ENCODE measurements around the gene SYCP2L. TPM values are rescaled to one million over a fixed set of nuclear protein-coding genes. Genes with fewer than 3 reads are reported as not detected.
"Not testable (repeated sequence)": the region's sequence is repeated elsewhere in the genome, so short reads cannot be mapped to it uniquely, and the experiment has no call there.

SYCP2L gene
- total RNA-seq, 2 experiments from 2014 or later = not detected

DNA sequence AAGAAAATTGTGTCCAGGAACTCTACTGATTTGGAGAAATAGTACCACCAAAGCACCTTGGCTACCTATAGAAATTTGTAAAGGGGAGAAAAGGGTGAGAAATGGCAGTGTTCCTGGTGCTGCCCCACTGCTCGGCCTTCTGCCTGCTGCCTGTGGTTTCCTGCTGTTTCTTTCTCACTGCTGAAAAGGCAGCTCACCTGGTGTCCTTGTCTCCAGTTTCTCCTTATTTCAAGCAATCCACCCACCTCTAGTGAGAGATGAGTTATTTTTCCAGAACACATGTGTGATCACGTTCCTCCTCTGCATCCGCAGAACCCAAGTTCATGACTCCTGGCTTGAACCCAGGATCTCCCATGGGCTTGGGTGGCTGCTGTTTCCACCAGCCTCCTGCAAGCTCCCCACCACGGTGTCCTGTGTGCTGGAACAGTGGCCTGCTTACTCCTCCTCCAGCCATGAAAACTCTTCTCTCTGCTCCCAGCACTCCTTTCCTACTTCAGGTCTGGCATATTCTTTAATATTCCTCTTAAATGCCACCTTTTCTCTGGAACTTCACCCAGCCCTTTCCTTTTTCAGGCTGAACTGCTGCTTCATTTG, 108.4 kb downstream of the SYCP2L start:
- intact Hi-C loops (cut with micrococcal nuclease) = no loop called here
- CTCF ChIA-PET = no interaction called here
- Mint-ChIP-seq H3K27me3 (ENCODE audit: low read depth) (peaks cover 6% of the 10 kb centered on the region), H3K4me3 (no peak overlapping the region), H3K36me3 (ENCODE audit: low read depth) (no peaks in the 10 kb centered on the region), H3K27ac (no peak overlapping the region), H3K4me1 (ENCODE audit: low read depth) (no peaks in the 10 kb centered on the region), H3K9me3 (no peaks in the 10 kb centered on the region)
- no peak for DNase-seq

DNA sequence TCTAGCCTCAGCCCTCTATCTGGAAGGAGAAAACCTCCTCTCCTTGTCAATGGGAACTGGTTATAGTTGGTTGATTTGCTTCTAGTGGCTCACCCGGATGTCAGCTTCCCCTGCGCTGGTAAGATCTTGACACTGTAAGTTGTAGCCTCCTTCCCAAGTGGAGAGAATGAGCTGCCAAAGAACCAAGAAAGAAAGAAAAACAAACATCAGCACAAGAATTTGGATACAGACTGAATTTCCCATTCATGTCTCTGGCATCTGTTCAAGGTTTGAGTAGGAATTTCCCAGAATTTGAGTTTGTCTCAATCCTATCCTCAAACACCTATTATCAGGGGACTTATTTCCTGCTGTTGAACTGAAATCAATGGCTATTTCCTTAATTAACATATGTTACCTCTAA, 113.1 kb downstream of the SYCP2L start:
- Mint-ChIP-seq H3K27ac (no peak overlapping the region), H3K4me1 (ENCODE audit: low read depth) (no peaks in the 10 kb centered on the region), H3K4me3 (no peak overlapping the region), H3K36me3 (ENCODE audit: low read depth) (no peaks in the 10 kb centered on the region), H3K27me3 (ENCODE audit: low read depth) (peaks cover 7% of the 10 kb centered on the region), H3K9me3 (no peaks in the 10 kb centered on the region)
- intact Hi-C loops (cut with micrococcal nuclease) = no loop called here
- DNase-seq = no peak
- CTCF ChIA-PET = no interaction called here

DNA sequence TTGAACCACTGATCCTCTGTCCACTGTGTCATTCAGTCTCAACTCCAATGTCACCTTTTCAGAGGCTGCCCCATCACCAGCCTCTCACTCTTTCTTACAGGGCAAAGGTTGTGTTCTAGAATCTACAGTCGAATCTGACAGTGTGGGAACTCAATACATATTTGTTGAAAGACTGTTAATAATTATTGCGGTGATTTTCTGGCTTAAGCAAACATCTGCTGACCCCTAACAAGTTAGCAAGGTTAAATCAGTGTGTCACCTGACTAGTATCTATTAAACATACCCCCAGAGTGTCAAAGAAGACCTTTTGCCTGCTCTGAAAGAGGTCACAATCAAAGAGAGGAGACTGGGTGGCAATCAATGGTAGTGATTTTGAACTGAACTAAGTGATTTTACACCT, 115.3 kb downstream of the SYCP2L start:
- H3K4me3 Mint-ChIP-seq = no peak overlapping the region
- no peak for DNase-seq
- intact Hi-C loops (cut with micrococcal nuclease) = no loop called here
- CTCF ChIA-PET = no interaction called here
- H3K36me3 Mint-ChIP-seq (ENCODE audit: low read depth) = no peaks in the 10 kb centered on the region
- H3K27ac Mint-ChIP-seq = no peak overlapping the region
- peaks cover 7% of the 10 kb centered on the region for H3K27me3 Mint-ChIP-seq (ENCODE audit: low read depth)
- no peaks in the 10 kb centered on the region for H3K4me1 Mint-ChIP-seq (ENCODE audit: low read depth)
- H3K9me3 Mint-ChIP-seq = no peaks in the 10 kb centered on the region

DNA sequence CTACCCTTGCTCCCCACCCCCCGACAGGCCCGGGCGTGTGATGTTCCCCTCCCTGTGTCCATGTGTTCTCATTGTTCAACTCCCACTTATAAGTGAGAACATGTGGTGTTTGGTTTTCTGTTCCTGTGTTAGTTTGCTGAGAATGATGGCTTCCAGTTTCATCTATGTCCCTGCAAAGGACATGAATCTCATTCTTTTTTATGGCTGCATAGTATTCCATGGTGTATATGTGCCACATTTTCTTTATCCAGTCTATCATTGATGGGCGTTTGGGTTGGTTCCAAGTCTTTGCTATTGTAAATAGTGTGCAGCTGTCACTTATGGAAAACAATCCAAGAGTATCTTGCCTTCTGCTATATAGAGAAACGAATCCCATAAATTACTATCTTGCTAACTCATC, 116.4 kb downstream of the SYCP2L start:
- intact Hi-C loops (cut with micrococcal nuclease) = not testable (repeated sequence)

DNA sequence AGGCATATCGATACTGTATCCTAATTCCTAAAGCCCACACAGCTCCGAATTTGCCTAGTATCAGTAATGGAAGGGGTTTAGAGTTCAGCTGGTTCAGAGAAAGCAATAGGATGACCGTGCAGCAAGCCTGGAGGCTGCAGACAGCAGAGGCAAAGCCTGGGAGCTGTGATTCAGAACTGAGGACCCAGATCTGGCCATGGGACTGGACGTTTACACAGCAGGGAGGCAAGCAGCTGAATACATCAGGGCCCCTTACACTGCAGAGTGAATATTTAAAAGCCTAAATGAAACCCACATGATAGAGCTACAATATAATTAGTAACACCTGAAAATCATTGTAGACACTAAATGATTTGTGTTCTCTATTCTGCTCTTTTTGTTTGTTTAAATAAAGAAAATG, 119.2 kb downstream of the SYCP2L start:
- Mint-ChIP-seq H3K27me3 (ENCODE audit: low read depth) (peaks cover 12% of the 10 kb centered on the region), H3K4me1 (ENCODE audit: low read depth) (no peaks in the 10 kb centered on the region), H3K9me3 (no peaks in the 10 kb centered on the region), H3K27ac (no peak overlapping the region), H3K36me3 (ENCODE audit: low read depth) (no peaks in the 10 kb centered on the region), H3K4me3 (no peak overlapping the region)
- intact Hi-C loops (cut with micrococcal nuclease) = no loop called here
- DNase-seq = no peak
- CTCF ChIA-PET = interaction anchor here (0.7 kb wide), 1 partner anchor 528 kb away, joined by 3 read pairs; no protein-coding TSS in a partner anchor

More for the DNA sequence above, 116.4 kb downstream of the SYCP2L start:
- H3K36me3 Mint-ChIP-seq (ENCODE audit: low read depth); H3K9me3 Mint-ChIP-seq; CTCF ChIA-PET; H3K4me1 Mint-ChIP-seq (ENCODE audit: low read depth); H3K4me3 Mint-ChIP-seq; DNase-seq; H3K27ac Mint-ChIP-seq; H3K27me3 Mint-ChIP-seq (ENCODE audit: low read depth): not testable (repeated sequence)

DNA sequence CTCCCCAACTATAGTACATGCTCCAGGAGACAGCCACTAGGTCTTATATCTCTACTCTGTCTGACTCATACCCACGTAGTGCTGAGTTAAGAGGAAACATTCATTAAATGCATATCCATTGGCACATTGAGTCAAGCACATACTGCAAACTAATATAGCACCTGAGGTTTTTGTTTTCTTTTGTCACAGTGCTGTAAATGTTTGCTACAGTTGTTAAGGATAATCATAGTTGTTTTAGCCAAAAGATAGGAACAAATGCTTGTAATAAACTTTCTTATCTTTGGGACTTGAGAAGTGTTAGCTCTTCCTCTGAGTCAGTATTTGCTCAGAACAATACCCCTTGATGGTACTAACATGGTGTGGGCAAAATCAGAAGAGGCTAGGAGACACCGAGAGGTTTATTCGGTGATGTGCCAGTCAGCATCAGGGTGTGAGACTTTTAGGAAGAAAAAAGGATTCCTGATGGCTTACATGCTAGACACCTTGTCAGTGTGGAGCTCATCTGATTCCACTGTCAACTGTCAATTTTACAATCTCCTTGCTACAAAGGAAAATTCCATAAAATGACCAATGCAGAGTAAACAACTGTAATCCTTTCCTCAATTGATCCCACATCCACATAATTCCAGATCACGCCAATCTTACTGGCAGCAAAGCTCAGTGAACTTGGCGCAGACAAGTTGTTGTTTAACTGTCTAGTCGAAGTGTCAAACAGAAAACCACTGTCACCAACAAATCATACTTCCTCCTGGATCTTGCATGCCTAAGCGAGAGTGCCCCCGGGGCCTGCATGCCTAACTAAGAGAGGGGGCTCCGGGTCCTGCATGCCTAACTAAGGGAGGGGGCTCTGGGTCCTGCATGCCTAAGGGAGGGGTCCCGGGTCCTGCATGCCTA, 121.1 kb downstream of the SYCP2L start:
- no peaks in the 10 kb centered on the region for H3K9me3 Mint-ChIP-seq
- CTCF ChIA-PET = no interaction called here
- DNase-seq = no peak
- H3K27ac Mint-ChIP-seq = no peak overlapping the region
- no peaks in the 10 kb centered on the region for H3K36me3 Mint-ChIP-seq (ENCODE audit: low read depth)
- H3K27me3 Mint-ChIP-seq (ENCODE audit: low read depth) = peaks cover 14% of the 10 kb centered on the region
- intact Hi-C loops (cut with micrococcal nuclease) = no loop called here
- H3K4me3 Mint-ChIP-seq = no peak overlapping the region
- no peaks in the 10 kb centered on the region for H3K4me1 Mint-ChIP-seq (ENCODE audit: low read depth)

DNA sequence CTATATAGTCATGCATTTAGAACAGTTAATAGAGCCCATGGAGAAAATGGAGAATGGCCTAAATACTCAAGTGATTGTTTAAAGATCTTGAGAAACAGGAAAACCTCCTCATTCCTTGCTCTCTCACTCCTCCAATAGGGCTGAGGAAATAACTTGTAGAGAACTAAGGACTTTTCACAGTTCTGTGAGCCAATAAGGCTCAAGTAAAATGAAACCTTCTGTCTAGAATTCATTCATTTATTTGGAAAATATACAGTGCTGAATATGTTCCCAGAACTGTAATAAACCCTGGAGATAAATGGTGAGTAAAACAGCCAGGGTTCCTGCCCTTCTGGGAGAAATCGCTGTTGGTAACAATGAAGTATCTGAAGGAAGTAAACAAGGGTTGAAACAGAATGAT, 122.0 kb downstream of the SYCP2L start:
- Mint-ChIP-seq H3K4me3 (no peak overlapping the region), H3K4me1 (ENCODE audit: low read depth) (no peaks in the 10 kb centered on the region), H3K36me3 (ENCODE audit: low read depth) (no peaks in the 10 kb centered on the region), H3K27ac (no peak overlapping the region), H3K9me3 (no peaks in the 10 kb centered on the region), H3K27me3 (ENCODE audit: low read depth) (peaks cover 9% of the 10 kb centered on the region)
- intact Hi-C loops (cut with micrococcal nuclease) = no loop called here
- CTCF ChIA-PET = no interaction called here
- DNase-seq = no peak

DNA sequence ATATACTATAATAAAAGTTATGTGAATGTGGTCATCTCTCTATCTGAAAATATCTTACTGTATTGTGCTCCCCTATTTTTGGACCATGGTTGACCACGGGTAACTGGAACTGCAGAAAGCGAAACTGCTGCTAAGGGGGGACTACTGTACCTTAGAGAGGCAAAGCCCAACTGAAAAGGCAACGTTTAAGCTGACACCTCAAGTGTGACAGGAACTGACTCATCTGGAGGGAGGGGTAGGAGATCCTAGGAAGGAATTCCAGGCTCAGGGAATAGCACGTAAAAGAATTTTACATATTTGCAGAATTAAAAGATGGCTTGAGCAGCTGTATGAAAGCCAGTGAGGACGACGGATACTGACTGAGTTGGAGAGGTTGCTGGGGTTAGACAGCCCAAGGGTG, 122.5 kb downstream of the SYCP2L start:
- CTCF ChIA-PET = no interaction called here
- Mint-ChIP-seq H3K36me3 (ENCODE audit: low read depth) (no peaks in the 10 kb centered on the region), H3K27me3 (ENCODE audit: low read depth) (peaks cover 9% of the 10 kb centered on the region), H3K9me3 (no peaks in the 10 kb centered on the region), H3K27ac (no peak overlapping the region), H3K4me3 (no peak overlapping the region), H3K4me1 (ENCODE audit: low read depth) (no peaks in the 10 kb centered on the region)
- intact Hi-C loops (cut with micrococcal nuclease) = no loop called here
- no peak for DNase-seq

DNA sequence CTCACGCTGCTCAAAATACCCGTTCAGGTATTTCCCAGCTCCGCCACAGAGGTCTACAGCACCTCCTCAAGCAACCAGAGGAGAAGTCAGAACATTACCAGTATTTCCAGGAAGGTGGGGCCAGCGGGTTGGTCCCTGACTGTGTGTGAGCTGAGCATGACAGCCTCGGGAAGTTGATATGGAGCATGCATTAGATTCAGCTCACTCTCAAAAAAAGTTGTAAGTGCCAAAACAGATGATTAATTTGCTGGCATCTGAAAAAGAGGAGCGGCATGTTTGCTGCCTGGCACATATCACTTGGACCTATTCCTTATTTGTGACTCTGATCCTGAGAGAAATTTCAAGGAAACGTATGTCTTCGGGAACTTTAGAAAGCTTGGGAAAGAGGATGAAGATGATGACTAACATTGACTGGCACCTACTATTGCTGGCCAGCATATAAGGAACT, 125.0 kb downstream of the SYCP2L start:
- H3K27me3 Mint-ChIP-seq (ENCODE audit: low read depth) = peaks cover 17% of the 10 kb centered on the region
- intact Hi-C loops (cut with micrococcal nuclease) = no loop called here
- no peak for DNase-seq
- H3K36me3 Mint-ChIP-seq (ENCODE audit: low read depth) = no peaks in the 10 kb centered on the region
- H3K4me3 Mint-ChIP-seq = no peak overlapping the region
- no peaks in the 10 kb centered on the region for H3K4me1 Mint-ChIP-seq (ENCODE audit: low read depth)
- H3K27ac Mint-ChIP-seq = no peak overlapping the region
- CTCF ChIA-PET = interaction anchor here (0.6 to 0.8 kb wide), 2 partner anchors 55 to 184 kb away, joined by 3 read pairs; no protein-coding TSS in a partner anchor
- no peaks in the 10 kb centered on the region for H3K9me3 Mint-ChIP-seq

DNA sequence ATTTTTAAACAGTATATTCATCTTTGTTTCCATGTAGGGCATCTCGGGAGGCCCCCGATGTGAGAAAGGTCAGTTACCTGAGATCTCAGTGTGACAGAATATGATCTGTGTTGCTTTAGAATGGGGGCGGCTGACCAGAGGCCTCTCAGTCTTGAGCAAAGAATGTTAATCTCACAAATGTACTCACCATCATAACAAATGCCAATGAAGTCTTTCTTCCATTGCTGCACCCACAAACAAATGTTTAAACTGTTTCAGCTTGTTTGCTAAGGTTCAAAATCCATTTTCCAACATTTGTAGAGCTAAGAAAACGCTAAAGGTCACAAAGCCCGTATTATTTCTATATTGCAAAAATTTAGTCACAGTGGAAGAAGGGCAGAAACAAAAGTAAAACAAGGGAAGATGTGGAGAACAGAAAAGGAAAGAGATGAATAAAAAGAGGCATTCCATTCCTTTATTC, 125.5 kb downstream of the SYCP2L start:
- CTCF ChIA-PET = interaction anchor here (0.8 kb wide), 1 partner anchor 54 kb away, joined by 3 read pairs; no protein-coding TSS in a partner anchor
- H3K9me3 Mint-ChIP-seq = no peaks in the 10 kb centered on the region
- no peak overlapping the region for H3K4me3 Mint-ChIP-seq
- no peaks in the 10 kb centered on the region for H3K36me3 Mint-ChIP-seq (ENCODE audit: low read depth)
- peaks cover 17% of the 10 kb centered on the region for H3K27me3 Mint-ChIP-seq (ENCODE audit: low read depth)
- intact Hi-C loops (cut with micrococcal nuclease) = no loop called here
- no peaks in the 10 kb centered on the region for H3K4me1 Mint-ChIP-seq (ENCODE audit: low read depth)
- H3K27ac Mint-ChIP-seq = no peak overlapping the region
- DNase-seq = no peak

DNA sequence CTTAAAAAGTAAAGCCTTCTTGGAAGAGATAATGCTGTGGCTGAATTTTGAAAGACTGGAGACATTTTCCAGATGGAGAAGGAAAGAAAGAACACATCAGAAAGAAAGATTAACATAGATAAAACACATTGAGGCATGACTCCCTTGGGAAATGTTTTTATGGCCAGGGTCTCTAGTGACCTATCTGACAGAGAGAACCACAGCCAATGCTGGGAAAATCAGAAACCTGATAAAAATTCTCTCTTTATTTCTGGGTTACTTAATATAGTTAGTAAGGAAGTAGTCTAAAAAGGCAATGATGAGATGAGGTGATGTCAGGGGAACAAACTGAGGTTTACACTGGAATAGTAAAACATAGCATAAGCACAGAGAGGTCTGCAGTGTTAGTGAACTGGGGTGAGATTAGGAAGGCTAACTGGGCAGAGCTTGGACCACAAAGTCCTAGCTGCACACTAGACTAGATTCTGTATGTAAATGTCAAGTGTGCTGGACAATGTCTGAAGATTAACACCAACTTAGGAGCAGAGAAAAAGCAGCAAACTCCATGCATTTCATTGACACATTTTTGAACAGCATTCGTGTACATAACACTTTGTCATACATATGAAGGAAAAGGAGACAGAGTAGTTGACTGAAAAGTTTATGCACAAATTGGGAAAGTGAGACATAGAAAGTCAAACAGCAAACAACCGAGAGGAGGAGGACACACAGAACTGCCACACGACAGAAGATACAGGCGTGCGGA, 126.3 kb downstream of the SYCP2L start:
- intact Hi-C loops (cut with micrococcal nuclease) = no loop called here

DNA sequence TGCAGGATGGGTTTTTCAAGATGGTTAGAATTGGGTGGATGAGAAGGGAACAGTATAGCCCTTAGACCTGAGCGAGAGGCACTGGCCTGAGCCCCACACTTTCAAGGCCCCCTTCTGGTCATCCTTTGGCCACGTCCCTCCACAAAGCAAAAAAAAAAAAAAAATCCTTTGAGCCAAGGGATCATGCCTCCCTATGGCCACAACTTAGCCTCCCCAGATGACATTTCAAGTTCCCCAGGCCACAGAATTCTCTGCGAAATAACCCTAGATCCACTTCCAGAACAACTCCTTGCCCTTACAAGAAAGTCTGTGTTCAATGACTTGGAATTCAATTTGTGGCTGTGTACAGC, 126.8 kb downstream of the SYCP2L start:
- H3K4me1 Mint-ChIP-seq (ENCODE audit: low read depth) = no peaks in the 10 kb centered on the region

More for the DNA sequence above, 126.3 kb downstream of the SYCP2L start:
- Mint-ChIP-seq H3K27ac (no peak overlapping the region), H3K9me3 (no peaks in the 10 kb centered on the region), H3K36me3 (ENCODE audit: low read depth) (no peaks in the 10 kb centered on the region), H3K27me3 (ENCODE audit: low read depth) (peaks cover 17% of the 10 kb centered on the region), H3K4me3 (no peak overlapping the region), H3K4me1 (ENCODE audit: low read depth) (no peaks in the 10 kb centered on the region)
- DNase-seq = no peak
- CTCF ChIA-PET = no interaction called here

More for the DNA sequence above, 126.8 kb downstream of the SYCP2L start:
- Mint-ChIP-seq H3K27me3 (ENCODE audit: low read depth) (peaks cover 17% of the 10 kb centered on the region), H3K4me3 (no peak overlapping the region), H3K36me3 (ENCODE audit: low read depth) (no peaks in the 10 kb centered on the region), H3K27ac (no peak overlapping the region), H3K9me3 (no peaks in the 10 kb centered on the region)
- DNase-seq = no peak
- CTCF ChIA-PET = no interaction called here
- intact Hi-C loops (cut with micrococcal nuclease) = no loop called here
